ENCODE measurements around the gene IRAK3.
A peak's percentile ranks its signal among the peaks of the same experiment; 100 is the strongest.

IRAK3 gene, protein sequence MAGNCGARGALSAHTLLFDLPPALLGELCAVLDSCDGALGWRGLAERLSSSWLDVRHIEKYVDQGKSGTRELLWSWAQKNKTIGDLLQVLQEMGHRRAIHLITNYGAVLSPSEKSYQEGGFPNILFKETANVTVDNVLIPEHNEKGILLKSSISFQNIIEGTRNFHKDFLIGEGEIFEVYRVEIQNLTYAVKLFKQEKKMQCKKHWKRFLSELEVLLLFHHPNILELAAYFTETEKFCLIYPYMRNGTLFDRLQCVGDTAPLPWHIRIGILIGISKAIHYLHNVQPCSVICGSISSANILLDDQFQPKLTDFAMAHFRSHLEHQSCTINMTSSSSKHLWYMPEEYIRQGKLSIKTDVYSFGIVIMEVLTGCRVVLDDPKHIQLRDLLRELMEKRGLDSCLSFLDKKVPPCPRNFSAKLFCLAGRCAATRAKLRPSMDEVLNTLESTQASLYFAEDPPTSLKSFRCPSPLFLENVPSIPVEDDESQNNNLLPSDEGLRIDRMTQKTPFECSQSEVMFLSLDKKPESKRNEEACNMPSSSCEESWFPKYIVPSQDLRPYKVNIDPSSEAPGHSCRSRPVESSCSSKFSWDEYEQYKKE

DNA sequence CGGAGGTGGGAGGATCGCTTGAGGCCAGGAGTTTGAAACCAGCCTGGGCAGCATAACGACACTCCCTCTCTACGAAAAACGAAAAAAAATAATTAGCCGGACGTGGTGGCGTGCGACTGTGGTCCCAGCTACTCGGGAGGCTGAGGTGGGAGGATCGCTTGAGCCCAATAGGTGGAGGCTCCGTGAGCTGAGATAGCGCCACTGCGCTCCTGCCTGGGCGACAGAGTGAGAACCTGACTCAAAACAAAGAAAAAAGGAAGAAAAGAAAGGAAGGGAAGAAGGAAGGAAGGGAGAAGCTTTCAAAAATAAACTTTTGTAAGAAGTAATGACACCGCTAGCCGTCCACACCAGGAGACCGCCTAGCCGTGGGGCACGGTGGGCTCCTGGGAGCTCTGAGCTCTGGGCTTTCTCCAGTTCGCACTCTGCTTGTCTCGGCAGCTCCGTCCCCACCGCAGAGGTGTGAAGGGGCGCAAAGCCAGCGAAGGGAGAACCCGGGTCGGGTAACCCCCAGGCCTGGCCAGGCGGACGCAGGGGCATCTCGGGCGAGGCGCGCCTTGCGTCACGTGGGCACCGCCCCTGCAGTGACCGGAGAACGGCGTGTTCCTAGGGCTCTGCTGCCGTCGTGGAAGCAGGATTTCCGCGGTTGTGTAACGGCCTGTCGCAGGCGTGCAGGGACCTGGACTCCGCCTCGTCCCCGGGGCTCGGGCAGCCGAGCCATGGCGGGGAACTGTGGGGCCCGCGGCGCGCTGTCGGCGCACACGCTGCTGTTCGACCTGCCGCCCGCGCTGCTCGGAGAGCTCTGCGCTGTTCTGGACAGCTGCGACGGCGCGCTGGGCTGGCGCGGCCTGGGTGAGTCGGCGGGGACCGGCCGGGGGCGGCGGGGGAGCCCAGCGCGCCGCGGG, at the start of gene IRAK3:
TSS of gene IRAK3 (plus strand) at position 631 of the 902 bp plus-strand sequence. CDS start at position 717, 86 bp downstream.
- peak; percentile 32 for DNase-seq

DNA sequence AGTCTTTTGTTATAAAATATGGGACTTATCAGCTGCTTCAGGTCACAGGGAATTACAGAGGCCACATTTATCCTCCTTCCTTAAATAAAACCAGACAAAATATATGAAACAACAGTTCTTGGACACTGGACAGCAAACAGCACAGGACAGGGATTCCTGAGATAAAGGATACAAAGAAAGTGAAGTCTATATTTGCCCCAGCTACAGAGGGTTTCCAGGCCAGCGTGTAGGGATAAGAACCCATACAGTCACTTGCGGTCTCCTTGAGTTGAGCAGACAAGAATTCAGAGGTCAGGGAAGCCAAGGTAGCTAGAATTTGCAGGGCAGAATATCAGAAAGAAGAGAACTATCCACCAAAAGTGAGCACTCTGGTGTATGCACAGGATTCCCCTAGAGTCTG, 49.7 kb upstream of the IRAK3 start:
- DNase-seq, result no peak

- no peak for DNase-seq
These were observed 48.3 kb upstream of the IRAK3 start for GRCh38 chr12:66140731-66141130.

- no peak for DNase-seq
These were observed 47.7 kb upstream of the IRAK3 start for GRCh38 chr12:66141299-66141698.

- DNase-seq, result no peak
These were observed 46.2 kb upstream of the IRAK3 start for GRCh38 chr12:66142826-66143225.

GRCh38 chr12:66143868-66144267, 45.1 kb upstream of the IRAK3 start:
- DNase-seq, result no peak

GRCh38 chr12:66144791-66145754, 43.9 kb upstream of the IRAK3 start:
- no peak for DNase-seq

DNA sequence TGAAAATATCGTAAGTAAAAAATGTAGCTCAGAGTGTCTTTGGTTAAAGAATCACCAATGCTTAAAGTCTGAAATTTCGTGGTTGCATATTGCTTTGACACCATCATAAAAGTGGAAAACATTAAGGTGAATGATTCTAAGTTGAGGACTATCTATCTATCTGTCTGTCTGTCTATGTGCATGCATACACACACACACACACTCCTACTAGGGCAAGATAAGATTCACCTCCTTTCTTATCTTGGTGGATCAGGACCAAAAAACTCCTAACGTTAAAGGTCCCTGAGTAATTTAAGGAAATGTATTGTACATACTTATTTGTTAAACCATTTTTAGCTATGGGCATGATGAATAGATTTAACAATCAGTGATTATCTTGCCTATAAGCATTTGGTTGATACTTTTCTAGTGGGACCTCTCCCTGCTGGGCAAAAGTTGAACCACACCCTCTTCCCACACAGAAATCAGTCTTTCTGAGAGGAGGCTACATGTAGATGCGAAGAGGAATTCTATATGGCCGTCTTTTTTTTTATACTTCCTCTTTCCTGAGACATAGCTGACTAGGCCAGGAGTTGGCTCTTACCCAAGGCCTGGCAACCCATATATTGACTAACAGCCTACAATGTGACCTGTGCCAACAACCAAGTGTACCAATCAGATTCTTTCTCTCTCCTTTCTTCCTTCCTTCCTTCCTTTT, 39.2 kb upstream of the IRAK3 start:
- no peak for DNase-seq

GRCh38 chr12:66152732-66153131, 36.3 kb upstream of the IRAK3 start:
- no peak for DNase-seq

- DNase-seq, result no peak
These were observed 34.2 kb upstream of the IRAK3 start for GRCh38 chr12:66154776-66155175.

GRCh38 chr12:66156654-66157053, 32.4 kb upstream of the IRAK3 start:
- DNase-seq, result no peak

GRCh38 chr12:66159123-66159522, 29.9 kb upstream of the IRAK3 start:
- DNase-seq, result no peak

DNA sequence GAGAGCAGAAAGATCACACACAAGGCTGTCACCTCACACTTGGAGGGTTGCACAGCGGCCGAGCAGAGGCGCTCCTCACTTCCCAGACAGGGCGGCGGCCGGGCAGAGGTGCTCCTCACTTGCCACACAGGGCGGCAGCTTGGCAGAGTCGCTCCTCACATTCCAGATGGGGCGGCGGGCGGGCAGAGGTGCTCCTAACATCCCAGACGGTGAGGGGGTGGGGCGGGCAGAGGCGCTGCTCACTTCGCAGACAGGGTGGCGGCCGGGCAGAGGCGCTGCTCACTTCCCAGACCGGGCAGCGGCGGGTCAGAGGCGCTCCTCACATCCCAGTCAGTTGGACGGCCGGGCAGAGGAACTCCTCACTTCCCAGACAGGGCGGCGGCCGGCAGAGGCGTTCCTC, 28.3 kb upstream of the IRAK3 start:
- no peak for DNase-seq

GRCh38 chr12:66162701-66163100, 26.3 kb upstream of the IRAK3 start:
- no peak for DNase-seq

DNA sequence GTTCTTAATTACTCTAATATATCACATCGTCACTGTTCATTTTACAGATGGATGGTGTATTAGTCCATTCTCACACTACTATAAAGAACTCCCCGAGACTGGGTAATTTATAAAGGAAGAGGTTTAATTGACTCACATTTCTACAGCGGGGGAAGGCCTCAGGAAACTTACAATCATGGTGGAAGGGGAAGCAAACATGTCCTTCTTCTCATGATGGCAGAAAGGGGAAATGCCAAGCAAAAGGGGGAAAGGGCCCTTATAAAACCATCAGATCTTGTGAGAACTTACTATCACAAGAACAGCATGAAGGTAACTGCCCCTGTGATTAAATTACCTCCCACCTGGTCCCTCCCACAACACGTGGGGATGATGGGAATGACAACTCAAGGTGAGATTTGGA, 25.7 kb upstream of the IRAK3 start:
- no peak for DNase-seq

DNA sequence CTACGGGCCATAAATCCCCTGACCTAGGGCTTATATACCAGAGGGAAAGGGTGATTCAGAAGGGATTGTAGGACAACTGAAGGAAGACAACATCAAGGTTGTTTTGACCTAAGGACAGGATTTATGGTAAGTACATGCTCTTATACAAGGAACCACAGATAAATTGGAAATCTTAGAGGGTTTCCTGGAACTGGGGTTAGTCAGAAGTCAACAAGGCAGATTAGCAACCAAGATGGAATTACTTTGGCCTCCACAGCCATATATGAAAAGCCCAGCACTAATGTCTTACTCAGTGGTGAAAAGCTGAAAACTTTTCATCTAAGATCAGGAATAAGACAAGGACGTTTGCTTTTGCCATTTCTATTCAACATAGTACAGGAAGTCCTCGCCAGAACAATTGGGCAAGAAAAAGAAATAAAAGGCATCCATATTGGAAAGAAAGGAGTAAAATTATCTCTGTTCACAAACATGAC, 24.6 kb upstream of the IRAK3 start:
- no peak for DNase-seq

GRCh38 chr12:66165141-66165540, 23.9 kb upstream of the IRAK3 start:
- no peak for DNase-seq

- DNase-seq, result no peak
These were observed 22.5 kb upstream of the IRAK3 start for GRCh38 chr12:66166561-66166960.

DNA sequence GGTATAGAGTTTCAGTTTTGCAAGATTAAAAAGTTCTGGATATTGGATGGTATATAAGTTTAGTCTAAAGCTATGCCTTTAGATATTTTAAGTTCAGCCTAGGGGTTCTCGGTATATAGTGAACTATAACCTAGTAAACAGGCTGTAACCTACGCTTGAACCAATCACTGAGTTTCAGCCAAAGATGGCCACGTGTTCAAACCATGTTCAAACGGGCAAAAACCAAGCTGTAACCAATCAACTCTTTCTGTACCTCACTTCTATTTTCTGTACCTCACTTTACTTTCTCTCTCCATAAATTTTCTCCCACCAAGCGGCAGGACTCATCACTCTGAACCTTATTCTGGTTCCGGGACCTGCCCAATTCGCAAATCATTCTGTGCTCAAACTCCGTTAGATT, 20.6 kb upstream of the IRAK3 start:
- DNase-seq, result no peak

DNA sequence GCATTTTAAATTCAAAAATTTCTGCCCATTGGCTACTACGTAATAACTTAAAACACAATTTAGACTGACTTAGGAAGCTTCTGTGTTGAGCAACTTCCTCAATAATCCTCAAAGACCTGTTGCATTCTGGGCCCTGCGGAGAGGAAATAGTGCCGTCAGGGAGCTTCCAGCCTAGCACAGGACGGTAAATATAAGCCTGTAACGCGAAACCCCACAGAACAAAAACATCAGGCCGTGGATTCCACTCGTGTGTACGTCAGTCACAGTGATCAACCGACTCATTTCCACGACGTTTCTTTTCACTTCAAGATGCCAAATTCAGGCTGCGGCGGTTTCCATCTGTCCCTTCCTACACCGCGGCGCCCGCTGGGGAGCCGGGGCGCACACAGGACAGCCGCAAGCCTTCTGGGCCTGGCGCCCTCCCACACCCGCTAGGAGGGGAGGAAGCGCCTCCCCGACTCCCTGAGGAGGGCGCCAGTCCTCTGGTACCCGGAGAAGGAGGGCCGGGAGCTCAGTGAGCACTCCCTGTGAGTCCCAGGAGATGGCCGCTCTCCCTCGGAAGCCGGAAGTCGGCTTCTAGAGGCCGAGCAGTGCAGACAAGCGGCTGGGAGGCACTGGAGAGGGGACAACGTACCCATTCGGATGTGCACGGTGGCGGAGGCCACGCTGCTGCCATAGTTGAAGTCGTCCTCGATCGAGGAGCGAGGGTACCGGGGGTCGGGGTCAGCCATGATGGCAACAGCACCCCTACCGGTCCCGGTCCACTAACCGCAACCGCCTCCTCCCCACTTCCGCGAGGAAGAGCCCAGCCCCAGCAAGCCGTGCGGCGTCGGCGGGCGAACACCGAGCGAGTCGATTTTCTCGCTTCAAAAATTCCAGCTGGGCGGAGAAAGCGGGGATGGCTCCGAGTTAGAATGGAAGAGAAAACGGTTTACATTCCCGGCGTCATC, 19.5 kb upstream of the IRAK3 start, which contains the start of gene TMBIM4:
TSS of gene TMBIM4 (minus strand) at position 776 of the 950 bp plus-strand sequence. CDS start at position 731, 45 bp downstream.
- DNase-seq, result peak; percentile 84

All from CD4-positive, alpha-beta T cell treated with Interleukin-6 for 4 hours (primary cell).